ENCODE measurements around the gene NGFR.
"Not testable (repeated sequence)": the region's sequence is repeated elsewhere in the genome, so short reads cannot be mapped to it uniquely, and the experiment has no call there.

NGFR gene

DNA sequence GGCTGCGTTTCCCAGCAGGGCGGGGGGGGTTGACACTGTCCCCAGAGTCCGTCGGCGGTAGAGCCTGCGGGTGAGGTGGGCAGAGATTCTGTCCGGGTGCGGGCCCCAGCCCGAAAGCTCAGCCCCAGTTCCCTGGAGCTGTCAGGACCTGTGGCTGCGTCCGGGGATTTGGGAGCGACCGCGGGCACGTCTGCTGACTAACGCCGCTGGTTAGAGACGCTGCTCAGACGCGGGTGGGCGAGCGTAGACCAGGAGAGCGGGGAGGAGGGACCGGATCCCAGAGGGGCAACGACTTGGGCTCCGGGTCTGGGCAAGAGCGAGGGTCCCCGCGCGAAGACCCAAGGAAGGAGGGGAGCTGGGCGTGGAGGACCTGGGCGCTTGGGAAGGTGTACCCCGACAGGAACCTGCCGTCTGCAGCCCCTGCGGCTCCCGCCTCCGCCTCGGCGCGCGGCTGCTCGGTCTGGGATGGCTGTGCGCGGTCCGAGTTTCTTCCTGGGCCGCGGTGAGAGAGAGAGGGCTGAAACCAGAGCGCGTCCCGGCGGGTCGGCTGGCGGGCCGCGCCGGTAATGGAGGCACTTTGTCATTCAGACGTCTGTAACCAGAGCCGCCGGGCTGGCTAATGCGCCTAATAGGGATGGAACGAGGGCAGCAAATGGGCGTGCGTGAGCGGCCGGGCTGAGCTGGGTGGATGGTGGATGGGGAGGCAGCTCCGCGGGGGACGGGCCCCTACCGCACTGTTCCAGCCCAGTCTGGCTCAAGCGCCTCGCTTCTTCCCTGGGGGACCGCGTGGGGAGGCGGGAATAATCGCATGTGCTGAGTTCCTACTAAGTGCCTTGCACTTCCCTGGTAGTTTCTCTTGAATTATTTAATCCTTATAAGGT is 2.3 kb downstream of the NGFR start:
- no peak for DNase-seq

GRCh38 chr17:49498029-49498615 is 3.0 kb downstream of the NGFR start:
- no peak for DNase-seq

DNA sequence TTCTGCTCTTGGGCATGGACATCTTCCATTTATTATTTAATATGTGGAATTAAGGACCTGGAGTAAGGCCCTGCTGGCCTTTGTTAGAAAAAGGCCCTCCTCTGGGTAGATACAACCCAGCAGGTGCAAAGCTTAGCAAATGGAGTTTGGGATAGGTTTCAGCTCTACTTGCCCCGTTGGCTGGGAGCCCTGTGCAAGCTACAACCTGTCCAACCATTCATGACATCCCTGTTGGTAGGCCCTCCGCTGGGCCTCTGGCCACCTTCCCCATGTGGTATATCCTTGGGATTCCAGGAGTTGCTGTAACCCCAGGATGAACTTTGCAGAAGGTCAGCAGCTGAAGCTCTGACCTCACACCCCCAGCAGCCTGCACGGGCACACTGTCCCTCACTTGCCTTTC is 6.4 kb downstream of the NGFR start:
- DNase-seq = no peak

DNA sequence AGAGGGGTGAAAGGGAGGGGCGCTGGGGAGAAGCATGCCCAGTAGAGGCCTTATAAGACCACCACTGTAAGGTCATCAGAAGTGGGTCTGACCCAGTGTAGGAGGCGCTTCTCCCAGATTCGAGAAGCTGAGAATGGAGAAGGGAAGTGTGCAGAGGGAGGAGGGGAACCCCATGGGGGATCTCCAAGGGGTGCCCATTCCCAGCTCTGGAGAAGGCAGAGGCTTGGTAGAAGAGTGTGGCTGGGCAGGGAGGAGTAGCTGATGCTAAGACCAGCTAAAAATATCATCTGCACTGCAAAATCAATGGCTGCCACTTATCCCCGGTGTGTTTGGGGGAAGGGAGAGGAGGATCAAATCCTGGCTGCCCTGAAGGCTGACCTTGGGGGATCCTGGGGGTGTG is 7.2 kb downstream of the NGFR start:
- DNase-seq = no peak

DNA sequence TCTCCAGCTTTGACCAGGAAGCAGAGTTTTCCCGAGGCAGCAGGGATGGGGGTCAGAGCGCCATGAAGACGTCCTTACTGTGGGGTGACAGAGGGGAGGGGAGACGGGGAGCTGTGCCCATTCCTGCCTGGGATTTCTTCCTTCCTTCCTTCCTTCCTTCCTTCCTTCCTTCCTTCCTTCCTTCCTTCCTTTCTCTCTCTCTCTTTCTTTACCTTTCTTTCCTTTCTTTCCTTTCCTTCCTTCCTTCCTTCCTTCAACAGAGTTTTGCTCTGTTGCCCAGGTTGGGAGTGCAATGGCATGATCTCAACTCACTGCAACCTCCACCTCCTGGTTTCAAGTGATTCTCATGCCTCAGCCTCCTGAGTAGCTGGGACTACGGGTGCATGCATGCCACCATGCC is 7.6 kb downstream of the NGFR start:
- DNase-seq = not testable (repeated sequence)

GRCh38 chr17:49504369-49504768 is 9.3 kb downstream of the NGFR start:
- no peak for DNase-seq

- no peak for DNase-seq
These were observed 10.8 kb downstream of the NGFR start for GRCh38 chr17:49505854-49506253.

GRCh38 chr17:49506282-49506681 is 11.2 kb downstream of the NGFR start:
- DNase-seq = no peak

DNA sequence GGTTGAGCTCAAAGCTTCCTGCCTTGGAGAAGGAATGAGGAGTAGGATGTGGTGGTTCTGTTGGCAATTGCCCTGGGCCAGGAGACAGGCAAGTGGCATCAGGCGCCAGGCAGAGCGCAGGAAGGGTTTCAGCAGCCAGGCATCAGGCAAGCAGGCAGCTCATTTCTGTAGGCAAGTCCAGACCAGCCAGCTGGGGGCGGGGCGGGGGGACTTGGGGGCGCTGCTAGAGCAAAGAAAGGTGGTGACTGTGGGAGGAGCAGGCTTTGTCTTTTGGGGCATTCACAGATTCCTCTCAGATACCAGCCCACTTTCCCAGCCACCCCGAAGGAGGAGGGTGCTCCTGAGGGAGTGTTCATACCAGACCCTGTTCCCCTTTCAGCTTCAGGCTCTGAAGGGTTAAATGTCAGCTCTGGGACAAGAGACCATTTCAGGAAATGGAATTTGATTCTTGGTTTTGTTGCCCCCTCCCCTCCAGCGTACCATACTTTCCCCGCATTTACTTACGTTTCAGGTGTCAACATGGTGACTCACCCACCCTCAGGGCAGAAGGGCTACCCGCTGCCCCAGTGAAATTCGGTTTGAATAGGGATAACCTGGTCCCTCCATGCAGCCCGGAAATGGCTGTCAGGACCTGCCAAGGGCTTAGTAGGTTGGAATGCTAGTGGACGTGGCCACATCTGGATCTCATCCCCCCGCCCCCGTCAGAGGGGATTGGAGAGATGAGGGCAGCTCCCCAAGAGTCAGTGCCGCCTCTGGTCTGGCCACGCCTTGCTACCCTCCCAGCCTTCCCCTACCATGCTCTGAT is 13.2 kb downstream of the NGFR start:
- no peak for DNase-seq

- no peak for DNase-seq
These were observed 13.9 kb downstream of the NGFR start for GRCh38 chr17:49508866-49509587.

DNA sequence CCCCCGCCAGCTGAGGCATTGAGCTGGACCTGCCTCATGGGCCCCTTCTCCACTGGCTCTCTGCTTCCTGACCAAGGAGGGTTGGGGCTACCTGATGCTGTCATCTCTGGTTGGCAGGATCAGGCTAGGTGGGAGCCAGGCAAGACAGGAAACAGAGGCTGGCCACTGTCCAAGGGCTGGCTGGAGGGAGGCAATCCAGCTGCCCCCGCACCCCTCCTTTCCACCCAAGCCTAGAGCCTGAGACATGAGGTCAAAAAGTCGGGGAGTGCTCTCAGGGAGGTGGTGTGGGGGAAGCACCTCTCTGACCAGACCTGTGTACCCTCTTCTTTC is 14.5 kb downstream of the NGFR start:
- no peak for DNase-seq

GRCh38 chr17:49510059-49510719 is 15.1 kb downstream of the NGFR start:
- DNase-seq = no peak

- no peak for DNase-seq
These were observed 15.6 kb downstream of the NGFR start for GRCh38 chr17:49510720-49511110.

- no peak for DNase-seq
These were observed 16.7 kb downstream of the NGFR start for GRCh38 chr17:49511810-49512209.

DNA sequence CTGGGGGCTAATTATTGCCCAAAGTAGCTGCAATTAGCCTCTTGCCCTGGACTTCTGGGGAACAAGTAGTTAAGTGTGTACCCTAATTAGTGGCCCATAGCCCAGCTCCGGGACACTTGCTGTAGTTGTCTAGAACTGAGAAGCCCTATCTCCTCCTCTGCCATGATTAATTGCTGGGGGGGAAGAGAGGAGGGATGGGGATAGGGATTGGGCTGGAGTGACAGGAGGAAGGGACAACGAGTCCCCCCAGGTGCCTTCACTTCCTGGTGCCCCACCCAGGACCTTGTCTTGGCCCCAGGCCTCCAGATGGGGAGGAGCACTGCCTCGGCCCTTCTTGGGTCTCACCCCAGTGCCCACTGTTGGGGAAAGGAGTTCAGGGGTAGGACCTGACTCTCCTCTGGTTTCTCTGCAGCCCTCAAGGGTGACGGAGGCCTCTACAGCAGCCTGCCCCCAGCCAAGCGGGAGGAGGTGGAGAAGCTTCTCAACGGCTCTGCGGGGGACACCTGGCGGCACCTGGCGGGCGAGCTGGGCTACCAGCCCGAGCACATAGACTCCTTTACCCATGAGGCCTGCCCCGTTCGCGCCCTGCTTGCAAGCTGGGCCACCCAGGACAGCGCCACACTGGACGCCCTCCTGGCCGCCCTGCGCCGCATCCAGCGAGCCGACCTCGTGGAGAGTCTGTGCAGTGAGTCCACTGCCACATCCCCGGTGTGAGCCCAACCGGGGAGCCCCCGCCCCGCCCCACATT is 17.4 kb downstream of the NGFR start:
- no peak for DNase-seq

DNA sequence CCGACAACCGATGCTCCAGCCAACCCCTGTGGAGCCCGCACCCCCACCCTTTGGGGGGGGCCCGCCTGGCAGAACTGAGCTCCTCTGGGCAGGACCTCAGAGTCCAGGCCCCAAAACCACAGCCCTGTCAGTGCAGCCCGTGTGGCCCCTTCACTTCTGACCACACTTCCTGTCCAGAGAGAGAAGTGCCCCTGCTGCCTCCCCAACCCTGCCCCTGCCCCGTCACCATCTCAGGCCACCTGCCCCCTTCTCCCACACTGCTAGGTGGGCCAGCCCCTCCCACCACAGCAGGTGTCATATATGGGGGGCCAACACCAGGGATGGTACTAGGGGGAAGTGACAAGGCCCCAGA is 17.9 kb downstream of the NGFR start:
- no peak for DNase-seq

- no peak for DNase-seq
These were observed 18.5 kb downstream of the NGFR start for GRCh38 chr17:49513641-49514040.

GRCh38 chr17:49514071-49514721 is 19.1 kb downstream of the NGFR start:
- no peak for DNase-seq

DNA sequence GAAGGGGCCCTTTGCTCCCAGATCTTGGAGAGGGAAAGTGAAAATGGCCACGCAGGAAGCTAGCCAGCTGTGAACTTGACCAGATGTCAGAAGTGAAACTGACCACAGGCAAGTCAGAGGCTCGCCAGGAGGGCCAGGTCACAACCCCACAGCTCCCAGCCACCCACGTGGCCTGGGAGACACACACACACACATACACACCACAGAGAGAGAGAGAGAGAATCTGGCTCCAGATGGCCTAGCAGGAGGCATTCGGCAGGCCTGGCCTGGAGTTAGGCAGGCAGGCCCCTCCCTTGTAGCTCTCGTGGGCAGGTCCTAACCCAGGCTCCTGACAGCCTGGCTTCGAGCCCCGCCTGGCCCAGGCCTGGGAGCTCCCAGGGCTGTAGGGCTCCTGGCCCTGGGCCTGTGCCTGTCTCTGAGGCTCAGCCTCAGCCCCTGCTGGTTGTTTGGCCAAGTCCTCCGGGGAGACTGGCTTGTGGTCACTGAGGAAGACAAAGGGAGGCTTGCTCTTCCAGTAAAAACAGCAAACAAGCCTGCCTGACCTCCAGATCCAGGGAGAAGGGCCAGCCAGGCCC is 20.2 kb downstream of the NGFR start:
- no peak for DNase-seq

GRCh38 chr17:49516180-49516579 is 21.1 kb downstream of the NGFR start:
- no peak for DNase-seq
